HepG2 (cell line): ENCODE measurements around the gene RASAL1. TPM values are rescaled to one million over a fixed set of nuclear protein-coding genes. Genes with fewer than 3 reads are reported as not detected.

ENCODE experiments used
- ELF3 ChIP-seq: IDR thresholded peaks from 2 replicates; pipeline ENCODE4 v1.6.1; 2016; ENCODE audit warnings: missing genetic modification reagents, missing compliant biosample characterization
- ETV5 ChIP-seq: IDR thresholded peaks from 2 replicates; pipeline ENCODE4 v1.6.1; 2018; ENCODE audit warnings: missing biosample characterization, missing genetic modification reagents, inconsistent platforms, borderline replicate concordance
- HOXA9 ChIP-seq: sonication (generic); formaldehyde crosslinking; IDR thresholded peaks from 2 replicates; pipeline ENCODE4 v1.8.1; 2022; ENCODE audit warnings: missing genetic modification reagents, mild to moderate bottlenecking, moderate library complexity, borderline replicate concordance
- LCORL ChIP-seq, 2 experiments: fragments of 450-650 bp in 1 of 2; sonication (generic) in 1 of 2; formaldehyde crosslinking in 1 of 2; IDR thresholded peaks; 2 replicates each; pipeline versions ENCODE4 v1.5.0 to v1.6.1; 2017 to 2020; ENCODE audit warnings: antibody characterized with exemption in 1 of 2, missing genetic modification reagents in 1 of 2
- MXD4 ChIP-seq: IDR thresholded peaks from 2 replicates; pipeline ENCODE4 v1.6.1; 2016; ENCODE audit warnings: mild to moderate bottlenecking, missing biosample characterization, missing genetic modification reagents
- NCOA2 ChIP-seq: sonication (generic); formaldehyde crosslinking; IDR thresholded peaks from 2 replicates; pipeline ENCODE4 v1.8.0; 2022; ENCODE audit warnings: inconsistent platforms
- NFYB ChIP-seq: sonication (generic); formaldehyde crosslinking; IDR thresholded peaks from 2 replicates; pipeline ENCODE4 v1.4.0; 2020; ENCODE audit warnings: missing genetic modification reagents
- NR2C2 ChIP-seq: sonication (generic); formaldehyde crosslinking; IDR thresholded peaks from 2 replicates; pipeline ENCODE4 v1.4.0; 2020; ENCODE audit warnings: missing genetic modification reagents, mild to moderate bottlenecking, moderate library complexity, borderline replicate concordance
- PITX1 ChIP-seq: sonication (generic); formaldehyde crosslinking; IDR thresholded peaks from 2 replicates; pipeline ENCODE4 v1.5.1; 2020; ENCODE audit warnings: mild to moderate bottlenecking, missing genetic modification reagents
- RFXAP ChIP-seq: sonication (generic); formaldehyde crosslinking; IDR thresholded peaks from 2 replicates; pipeline ENCODE4 v1.4.0; 2020; ENCODE audit warnings: missing genetic modification reagents, borderline replicate concordance
- THAP11 ChIP-seq: IDR thresholded peaks from 2 replicates; pipeline ENCODE4 v1.6.1; 2016; ENCODE audit warnings: missing biosample characterization, missing genetic modification reagents
- XRCC5 ChIP-seq: fragments of 200-400 bp; formaldehyde crosslinking; optimal IDR thresholded peaks from 2 replicates; pipeline ENCODE3; 2017; ENCODE audit warnings: mild to moderate bottlenecking, low read length
- ZEB1 ChIP-seq: IDR thresholded peaks from 2 replicates; pipeline ENCODE4 v1.6.1; 2012; ENCODE audit warnings: mild to moderate bottlenecking, low read depth, inconsistent platforms; ENCODE audit not compliant: insufficient replicate concordance
- ZNF234 ChIP-seq: sonication (generic); formaldehyde crosslinking; conservative IDR thresholded peaks from 2 replicates; pipeline ENCODE4 v1.5.1; 2020; ENCODE audit warnings: mild to moderate bottlenecking, missing genetic modification reagents
- ZNF674 ChIP-seq: sonication (generic); formaldehyde crosslinking; IDR thresholded peaks from 2 replicates; pipeline ENCODE4 v1.5.0; 2020; ENCODE audit warnings: low read depth, mild to moderate bottlenecking, missing genetic modification reagents
- polyA plus RNA-seq, 8 experiments: library from polyadenylated mRNA; depleted of rRNA in 3 of 8; stranded (reverse) in 7 of 8; unstranded in 1 of 8; fragments of >200 nt; fragmentation: Illumina TruSeq in 4 of 8; extraction: Trizol in 4 of 8; gene quantifications; 2 replicates each; pipeline versions ENCODE4 v1.2.1 to v1.2.3, GENCODE V29; 2011 to 2016; ENCODE audit warnings: low read depth in 4 of 8, missing spikeins in 1 of 8, mixed read lengths in 1 of 8; ENCODE audit not compliant: insufficient read depth in 1 of 8
- total RNA-seq, 5 experiments: library from RNA; depleted of rRNA; stranded (reverse); fragments of >200 nt; fragmentation: Illumina TruSeq; extraction: Trizol; gene quantifications; 2 replicates each; pipeline ENCODE4 v1.2.3, GENCODE V29; 2016; ENCODE audit warnings: low read depth in 1 of 5
- TF ChIP-seq, protein P1 (sequence below): sonication (generic); formaldehyde crosslinking; IDR thresholded peaks from 2 replicates; pipeline ENCODE4 v1.4.0; 2020; ENCODE audit warnings: missing genetic modification reagents
- TF ChIP-seq, protein P2 (sequence below): sonication (generic); formaldehyde crosslinking; conservative IDR thresholded peaks from 2 replicates; pipeline ENCODE4 v1.8.1; 2023; ENCODE audit warnings: missing genetic modification reagents
- TF ChIP-seq, protein P3 (sequence below): sonication (generic); formaldehyde crosslinking; IDR thresholded peaks from 2 replicates; pipeline ENCODE4 v1.4.0; 2020; ENCODE audit warnings: missing genetic modification reagents
- TF ChIP-seq, protein P4 (sequence below): sonication (generic); formaldehyde crosslinking; IDR thresholded peaks from 2 replicates; pipeline ENCODE4 v1.5.0; 2020; ENCODE audit warnings: mild to moderate bottlenecking, missing genetic modification reagents, borderline replicate concordance
- TF ChIP-seq, protein P5 (sequence below): sonication (generic); formaldehyde crosslinking; IDR thresholded peaks from 2 replicates; pipeline ENCODE4 v1.5.0; 2020; ENCODE audit warnings: mild to moderate bottlenecking, missing genetic modification reagents, moderate library complexity
- TF ChIP-seq, protein P6 (sequence below): IDR thresholded peaks from 2 replicates; pipeline ENCODE4 v1.6.1; 2016; ENCODE audit warnings: missing compliant biosample characterization, missing genetic modification reagents, borderline replicate concordance

Gene RASAL1
- total and polyA plus RNA-seq, 2 of the 13 experiments (the other 11 are each of a cell fraction or from before 2014, with no cell fraction given), result not detected

DNA sequence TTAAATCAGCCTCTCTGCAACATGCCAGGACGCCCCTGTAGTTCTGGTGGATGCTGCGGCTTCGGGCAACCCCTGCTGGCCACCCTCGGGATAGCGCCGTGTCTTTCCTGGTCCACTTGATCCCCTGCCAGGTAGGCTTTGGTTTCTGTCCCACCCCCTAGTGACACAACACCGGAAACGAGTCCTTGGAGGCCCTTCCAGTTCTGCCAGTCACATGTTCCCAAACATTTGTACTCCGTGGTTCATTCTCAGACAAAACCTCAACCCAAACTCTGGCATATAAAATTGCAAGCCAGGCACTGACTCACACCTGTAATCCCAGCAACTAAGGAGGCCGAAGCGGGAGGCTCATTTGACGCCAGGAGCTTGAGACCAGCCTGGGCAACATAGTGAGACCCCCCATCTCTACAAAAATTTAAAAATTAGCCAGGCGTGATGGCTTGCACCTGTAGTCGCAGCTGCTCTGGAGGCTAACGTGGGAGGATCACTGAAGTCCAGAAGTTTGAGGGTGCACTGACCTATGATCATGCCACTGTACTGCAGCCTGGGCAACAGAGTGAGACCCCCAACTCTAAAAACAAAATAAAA is 37.0 kb downstream of the RASAL1 start (continued):
- TF ChIP-seq, protein P1, sequence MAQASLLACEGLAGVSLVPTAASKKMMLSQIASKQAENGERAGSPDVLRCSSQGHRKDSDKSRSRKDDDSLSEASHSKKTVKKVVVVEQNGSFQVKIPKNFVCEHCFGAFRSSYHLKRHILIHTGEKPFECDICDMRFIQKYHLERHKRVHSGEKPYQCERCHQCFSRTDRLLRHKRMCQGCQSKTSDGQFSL (CRISPR knock-in tag), result no peak
- TF ChIP-seq NR2C2 (CRISPR knock-in tag) (no peak), ZEB1 (peak; percentile 32), RFXAP (0 out of 2 replicates have a peak, but pooled peaks have one; percentile 17), ELF3 (0 out of 2 replicates have a peak, but pooled peaks have one; percentile 34), LCORL (IDR thresholded peaks at IDR 0.05) (no peak), LCORL (CRISPR knock-in tag; IDR thresholded peaks at IDR 0.05) (peak; percentile 42; the same call in 1 of the 2 replicates), MXD4 (CRISPR knock-in tag) (peak; percentile 34; the same call in 1 of the 2 replicates), XRCC5 (peak; percentile 89), ETV5 (CRISPR knock-in tag) (peak; percentile 91), NCOA2 (0 out of 2 replicates have a peak, but pooled peaks have one; percentile 15), THAP11 (0 out of 2 replicates have a peak, but pooled peaks have one; percentile 27), NFYB (CRISPR knock-in tag) (no peak), HOXA9 (no peak), ZNF674 (CRISPR knock-in tag) (no peak), PITX1 (CRISPR knock-in tag) (peak; percentile 53; the same call in 1 of the 2 replicates), ZNF234 (CRISPR knock-in tag) (no peak)
- TF ChIP-seq, protein P2, sequence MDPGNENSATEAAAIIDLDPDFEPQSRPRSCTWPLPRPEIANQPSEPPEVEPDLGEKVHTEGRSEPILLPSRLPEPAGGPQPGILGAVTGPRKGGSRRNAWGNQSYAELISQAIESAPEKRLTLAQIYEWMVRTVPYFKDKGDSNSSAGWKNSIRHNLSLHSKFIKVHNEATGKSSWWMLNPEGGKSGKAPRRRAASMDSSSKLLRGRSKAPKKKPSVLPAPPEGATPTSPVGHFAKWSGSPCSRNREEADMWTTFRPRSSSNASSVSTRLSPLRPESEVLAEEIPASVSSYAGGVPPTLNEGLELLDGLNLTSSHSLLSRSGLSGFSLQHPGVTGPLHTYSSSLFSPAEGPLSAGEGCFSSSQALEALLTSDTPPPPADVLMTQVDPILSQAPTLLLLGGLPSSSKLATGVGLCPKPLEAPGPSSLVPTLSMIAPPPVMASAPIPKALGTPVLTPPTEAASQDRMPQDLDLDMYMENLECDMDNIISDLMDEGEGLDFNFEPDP (CRISPR knock-in tag), result no peak
- TF ChIP-seq, protein P3, sequence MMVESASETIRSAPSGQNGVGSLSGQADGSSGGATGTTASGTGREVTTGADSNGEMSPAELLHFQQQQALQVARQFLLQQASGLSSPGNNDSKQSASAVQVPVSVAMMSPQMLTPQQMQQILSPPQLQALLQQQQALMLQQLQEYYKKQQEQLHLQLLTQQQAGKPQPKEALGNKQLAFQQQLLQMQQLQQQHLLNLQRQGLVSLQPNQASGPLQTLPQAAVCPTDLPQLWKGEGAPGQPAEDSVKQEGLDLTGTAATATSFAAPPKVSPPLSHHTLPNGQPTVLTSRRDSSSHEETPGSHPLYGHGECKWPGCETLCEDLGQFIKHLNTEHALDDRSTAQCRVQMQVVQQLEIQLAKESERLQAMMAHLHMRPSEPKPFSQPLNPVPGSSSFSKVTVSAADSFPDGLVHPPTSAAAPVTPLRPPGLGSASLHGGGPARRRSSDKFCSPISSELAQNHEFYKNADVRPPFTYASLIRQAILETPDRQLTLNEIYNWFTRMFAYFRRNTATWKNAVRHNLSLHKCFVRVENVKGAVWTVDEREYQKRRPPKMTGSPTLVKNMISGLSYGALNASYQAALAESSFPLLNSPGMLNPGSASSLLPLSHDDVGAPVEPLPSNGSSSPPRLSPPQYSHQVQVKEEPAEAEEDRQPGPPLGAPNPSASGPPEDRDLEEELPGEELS (CRISPR knock-in tag), result no peak
- TF ChIP-seq, protein P4, sequence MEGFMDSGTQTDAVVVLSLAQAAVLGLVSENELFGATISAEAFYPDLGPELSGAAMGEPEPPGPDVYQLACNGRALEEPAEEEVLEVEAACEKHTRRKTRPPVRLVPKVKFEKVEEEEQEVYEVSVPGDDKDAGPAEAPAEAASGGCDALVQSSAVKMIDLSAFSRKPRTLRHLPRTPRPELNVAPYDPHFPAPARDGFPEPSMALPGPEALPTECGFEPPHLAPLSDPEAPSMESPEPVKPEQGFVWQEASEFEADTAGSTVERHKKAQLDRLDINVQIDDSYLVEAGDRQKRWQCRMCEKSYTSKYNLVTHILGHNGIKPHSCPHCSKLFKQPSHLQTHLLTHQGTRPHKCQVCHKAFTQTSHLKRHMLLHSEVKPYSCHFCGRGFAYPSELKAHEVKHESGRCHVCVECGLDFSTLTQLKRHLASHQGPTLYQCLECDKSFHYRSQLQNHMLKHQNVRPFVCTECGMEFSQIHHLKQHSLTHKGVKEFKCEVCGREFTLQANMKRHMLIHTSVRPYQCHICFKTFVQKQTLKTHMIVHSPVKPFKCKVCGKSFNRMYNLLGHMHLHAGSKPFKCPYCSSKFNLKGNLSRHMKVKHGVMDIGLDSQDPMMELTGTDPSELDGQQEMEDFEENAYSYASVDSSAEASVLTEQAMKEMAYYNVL (CRISPR knock-in tag), result no peak
- TF ChIP-seq, protein P5, sequence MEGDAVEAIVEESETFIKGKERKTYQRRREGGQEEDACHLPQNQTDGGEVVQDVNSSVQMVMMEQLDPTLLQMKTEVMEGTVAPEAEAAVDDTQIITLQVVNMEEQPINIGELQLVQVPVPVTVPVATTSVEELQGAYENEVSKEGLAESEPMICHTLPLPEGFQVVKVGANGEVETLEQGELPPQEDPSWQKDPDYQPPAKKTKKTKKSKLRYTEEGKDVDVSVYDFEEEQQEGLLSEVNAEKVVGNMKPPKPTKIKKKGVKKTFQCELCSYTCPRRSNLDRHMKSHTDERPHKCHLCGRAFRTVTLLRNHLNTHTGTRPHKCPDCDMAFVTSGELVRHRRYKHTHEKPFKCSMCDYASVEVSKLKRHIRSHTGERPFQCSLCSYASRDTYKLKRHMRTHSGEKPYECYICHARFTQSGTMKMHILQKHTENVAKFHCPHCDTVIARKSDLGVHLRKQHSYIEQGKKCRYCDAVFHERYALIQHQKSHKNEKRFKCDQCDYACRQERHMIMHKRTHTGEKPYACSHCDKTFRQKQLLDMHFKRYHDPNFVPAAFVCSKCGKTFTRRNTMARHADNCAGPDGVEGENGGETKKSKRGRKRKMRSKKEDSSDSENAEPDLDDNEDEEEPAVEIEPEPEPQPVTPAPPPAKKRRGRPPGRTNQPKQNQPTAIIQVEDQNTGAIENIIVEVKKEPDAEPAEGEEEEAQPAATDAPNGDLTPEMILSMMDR (CRISPR knock-in tag), result peak; percentile 95
- TF ChIP-seq, protein P6, sequence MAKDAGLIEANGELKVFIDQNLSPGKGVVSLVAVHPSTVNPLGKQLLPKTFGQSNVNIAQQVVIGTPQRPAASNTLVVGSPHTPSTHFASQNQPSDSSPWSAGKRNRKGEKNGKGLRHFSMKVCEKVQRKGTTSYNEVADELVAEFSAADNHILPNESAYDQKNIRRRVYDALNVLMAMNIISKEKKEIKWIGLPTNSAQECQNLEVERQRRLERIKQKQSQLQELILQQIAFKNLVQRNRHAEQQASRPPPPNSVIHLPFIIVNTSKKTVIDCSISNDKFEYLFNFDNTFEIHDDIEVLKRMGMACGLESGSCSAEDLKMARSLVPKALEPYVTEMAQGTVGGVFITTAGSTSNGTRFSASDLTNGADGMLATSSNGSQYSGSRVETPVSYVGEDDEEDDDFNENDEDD (CRISPR knock-in tag), result peak; percentile 62; the same call in 1 of the 2 replicates
